Lower lobe of right lung (tissue), 2 donors: ENCODE results near the gene RPL21. TPM values are rescaled to one million over a fixed set of nuclear protein-coding genes. Genes with fewer than 3 reads are reported as not detected.

Experiments used
- ATAC-seq, 2 donors: fragments of 200-7000 bp; cut with Tn5 transposase; one replicate each; pipeline ENCODE4 v1.9.1; 2020 to 2022; ENCODE audit warnings: mild to moderate bottlenecking in 2 of 2, moderate library complexity in 2 of 2
- DNase-seq: peaks from one replicate; pipeline ENCODE4 v3.0.0-alpha.2; 2020
- H3K27ac ChIP-seq: fragments of 200-600 bp; one replicate; pipeline ENCODE4 v1.8.0; 2022
- H3K27me3 ChIP-seq: fragments of 200-600 bp; one replicate; pipeline ENCODE4 v1.8.0; 2022; ENCODE audit warnings: low read depth
- H3K36me3 ChIP-seq: fragments of 200-600 bp; one replicate; pipeline ENCODE4 v1.8.0; 2022; ENCODE audit warnings: mild to moderate bottlenecking
- H3K4me1 ChIP-seq: fragments of 200-600 bp; one replicate; pipeline ENCODE4 v1.8.0; 2022
- H3K4me3 ChIP-seq: fragments of 200-600 bp; one replicate; pipeline ENCODE4 v1.8.0; 2022; ENCODE audit warnings: mild to moderate bottlenecking
- H3K9me3 ChIP-seq: fragments of 200-600 bp; one replicate; pipeline ENCODE4 v1.8.0; 2022
- CTCF ChIP-seq: fragments of 200-600 bp; IDR thresholded peaks from one replicate; pipeline ENCODE4 v1.8.0; 2022; ENCODE audit warnings: antibody characterized with exemption, mild to moderate bottlenecking
- intact Hi-C: fragments of 100-400 bp; cut with DNase I; formaldehyde crosslinking; loops from one replicate; pipeline ENCODE4 v1.11.0; 2022
- total RNA-seq: library from RNA; stranded (reverse); fragmentation: NEBNext Ultra II Directional; extraction: Animal tissue kit (Norgen Biotek cat#: 25700); gene quantifications from one replicate; pipeline ENCODE4 v1.2.1, GENCODE V29; 2021
- donor health status: DM: no; HTN: yes; CAD: no; lungs with severe emphysema.

Gene RPL21
- total RNA-seq, 1 donor from 2014 or later = 903 TPM

- no peak for TF ChIP-seq CTCF
- Histone ChIP-seq H3K4me1 (peaks cover 32% of the 10 kb centered on the region), H3K9me3 (no peaks in the 10 kb centered on the region), H3K36me3 (no peaks in the 10 kb centered on the region), H3K27ac (peak overlapping the region; percentile 77), H3K4me3 (no peak overlapping the region), H3K27me3 (no peaks in the 10 kb centered on the region)
- intact Hi-C loops = no loop called here
- ATAC-seq = no peak
- DNase-seq = no peak
These were observed 16.2 kb downstream of the RPL21 start for GRCh38 chr13:27267596-27267995.

GRCh38 chr13:27269114-27269665, 17.8 kb downstream of the RPL21 start:
- peaks cover 35% of the 10 kb centered on the region for H3K4me1 ChIP-seq
- no peak for DNase-seq
- no peak overlapping the region for H3K4me3 ChIP-seq
- no peak overlapping the region for H3K27ac ChIP-seq
- ATAC-seq = no peak
- TF ChIP-seq CTCF = no peak
- H3K36me3 ChIP-seq = peaks cover 4% of the 10 kb centered on the region
- H3K27me3 ChIP-seq = no peaks in the 10 kb centered on the region
- H3K9me3 ChIP-seq = no peaks in the 10 kb centered on the region
- intact Hi-C loops = no loop called here

GRCh38 chr13:27270594-27271520, 19.5 kb downstream of the RPL21 start, which contains the start of gene RASL11A:
RASL11A (plus strand) TSS chr13:27270830; CDS start chr13:27270945, 115 bp downstream.
- Histone ChIP-seq H3K27ac (peak within 1 kb of the TSS; percentile 92), H3K27me3 (no peaks in the 10 kb centered on the region), H3K9me3 (no peaks in the 10 kb centered on the region), H3K4me1 (peaks cover 35% of the 10 kb centered on the region), H3K36me3 (peaks cover 4% of the 10 kb centered on the region), H3K4me3 (peak within 1 kb of the TSS; percentile 95)
- TF ChIP-seq CTCF = peak; percentile 92
- peak; percentile 92 for DNase-seq
- intact Hi-C loops = no loop called here
- ATAC-seq = peak; percentile 96

GRCh38 chr13:27271570-27272096, 20.3 kb downstream of the RPL21 start:
- H3K9me3 ChIP-seq = no peaks in the 10 kb centered on the region
- peaks cover 4% of the 10 kb centered on the region for H3K36me3 ChIP-seq
- TF ChIP-seq CTCF = no peak
- ATAC-seq (no peak), DNase-seq (no peak)
- H3K27me3 ChIP-seq = no peaks in the 10 kb centered on the region
- peak overlapping the region; percentile 95 for H3K4me3 ChIP-seq
- H3K27ac ChIP-seq = peak overlapping the region; percentile 92
- H3K4me1 ChIP-seq = peaks cover 30% of the 10 kb centered on the region
- intact Hi-C loops = no loop called here

GRCh38 chr13:27273658-27274425, 22.5 kb downstream of the RPL21 start:
- intact Hi-C loops = no loop called here
- TF ChIP-seq CTCF = no peak
- Histone ChIP-seq H3K4me1 (peaks cover 15% of the 10 kb centered on the region), H3K27ac (no peak overlapping the region), H3K36me3 (peaks cover 4% of the 10 kb centered on the region), H3K9me3 (no peaks in the 10 kb centered on the region), H3K27me3 (no peaks in the 10 kb centered on the region), H3K4me3 (no peak overlapping the region)
- DNase-seq (no peak), ATAC-seq (no peak)
